GM19328 (cell line): Measurements from ENCODE around the gene PELI3.
"Not testable (repeated sequence)": the region's sequence is repeated elsewhere in the genome, so short reads cannot be mapped to it uniquely, and the experiment has no call there.

Experiments
- ATAC-seq: cut with Tn5 transposase; IDR thresholded peaks from one replicate; pipeline ENCODE4 v1.9.1; 2021; ENCODE audit warnings: mild to moderate bottlenecking, moderate library complexity; ENCODE audit not compliant: unreplicated experiment

PELI3 gene

DNA sequence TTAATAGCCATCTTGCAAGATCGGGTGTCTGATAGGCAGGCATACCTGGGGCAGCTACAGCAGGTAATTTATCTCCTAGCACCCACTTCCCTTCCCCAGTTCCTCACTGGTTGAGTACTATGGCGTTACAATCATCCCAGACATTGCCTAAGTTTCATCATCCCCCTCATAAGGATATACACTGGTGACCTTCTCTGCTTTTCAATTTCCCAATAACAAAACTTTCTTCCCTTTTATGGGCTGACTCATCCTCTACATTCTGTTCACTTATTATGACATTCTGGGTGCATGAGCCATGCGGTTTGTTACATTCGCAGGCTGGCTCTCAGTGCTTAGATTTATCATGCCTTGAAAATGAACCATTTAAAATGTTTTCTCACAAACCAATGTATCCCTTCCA, 23.1 kb upstream of the PELI3 start:
- no peak for ATAC-seq

DNA sequence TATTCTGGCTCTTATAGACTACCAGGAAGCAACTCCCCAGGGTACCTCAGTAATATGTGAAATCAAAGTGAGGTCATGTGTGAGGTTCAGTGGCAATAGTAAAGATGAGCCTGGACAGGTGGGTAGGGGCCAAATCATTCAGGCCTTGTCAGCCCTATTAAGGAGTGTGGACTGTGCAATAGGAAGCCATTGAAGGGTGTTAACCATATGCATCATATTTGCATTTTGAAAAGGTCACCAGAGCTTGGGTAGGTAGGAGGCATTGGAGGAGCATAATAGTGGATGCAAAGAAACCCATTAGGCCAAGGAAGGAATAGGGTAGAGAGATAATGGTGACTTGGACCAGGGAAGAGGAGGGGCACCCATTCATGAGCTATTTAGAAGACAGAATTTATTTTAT, 19.7 kb upstream of the PELI3 start:
- ATAC-seq = no peak

DNA sequence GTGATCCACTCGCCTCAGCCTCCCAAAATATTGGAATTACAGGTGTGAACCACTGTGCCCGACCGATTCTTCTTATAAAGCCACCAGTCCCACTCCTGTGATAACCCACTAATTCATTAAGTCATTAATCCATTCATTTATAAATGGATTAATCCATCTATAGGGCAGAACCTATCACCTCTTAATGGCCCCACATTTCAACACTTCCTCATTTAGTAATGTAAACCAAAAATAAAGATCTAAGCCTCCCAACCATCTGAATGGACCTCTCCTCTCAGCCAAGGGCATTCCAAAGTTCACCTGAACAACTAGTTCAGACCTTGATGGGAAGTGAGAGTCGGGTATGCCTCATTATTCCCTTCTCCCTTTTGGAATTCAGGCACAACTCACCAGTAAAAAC, 18.2 kb upstream of the PELI3 start:
- ATAC-seq = no peak

DNA sequence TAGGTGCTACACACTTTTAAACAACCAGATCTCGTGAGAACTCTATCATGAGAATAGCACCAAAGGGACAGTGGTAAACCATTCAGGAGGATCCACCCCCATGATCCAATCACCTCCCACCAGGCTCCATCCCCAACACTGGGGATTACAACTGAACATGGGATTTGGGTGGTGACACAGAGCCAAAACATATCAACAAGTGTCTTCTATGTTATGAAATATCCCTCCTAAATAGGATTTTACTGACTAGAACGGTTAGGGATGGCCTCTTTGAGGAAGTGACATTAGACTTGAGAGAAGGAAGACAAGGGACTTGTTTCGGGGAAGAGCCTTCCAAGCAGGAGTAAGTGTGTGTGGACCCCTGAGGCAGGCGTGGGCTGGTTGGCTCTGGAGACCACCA, 16.1 kb upstream of the PELI3 start:
- ATAC-seq = no peak

DNA sequence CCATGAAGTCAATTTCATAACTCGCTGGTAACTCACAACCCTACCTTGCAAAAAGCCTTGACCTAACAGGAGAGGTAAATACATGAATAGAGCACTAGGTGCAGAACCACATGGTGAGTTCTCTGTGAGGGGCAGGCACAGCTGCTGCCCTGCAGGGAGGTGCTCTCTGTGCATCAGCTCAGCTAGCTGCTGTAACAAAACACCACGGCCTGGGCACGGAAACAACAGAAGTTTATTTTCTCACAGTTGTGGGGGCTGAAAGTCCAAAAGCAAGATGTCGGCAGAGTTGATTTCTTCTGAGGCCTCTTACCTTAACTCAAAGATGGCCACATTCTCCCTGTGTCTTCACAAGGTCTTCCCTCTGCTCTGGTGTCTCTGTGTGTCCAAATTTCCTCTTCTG, 15.0 kb upstream of the PELI3 start:
- no peak for ATAC-seq

DNA sequence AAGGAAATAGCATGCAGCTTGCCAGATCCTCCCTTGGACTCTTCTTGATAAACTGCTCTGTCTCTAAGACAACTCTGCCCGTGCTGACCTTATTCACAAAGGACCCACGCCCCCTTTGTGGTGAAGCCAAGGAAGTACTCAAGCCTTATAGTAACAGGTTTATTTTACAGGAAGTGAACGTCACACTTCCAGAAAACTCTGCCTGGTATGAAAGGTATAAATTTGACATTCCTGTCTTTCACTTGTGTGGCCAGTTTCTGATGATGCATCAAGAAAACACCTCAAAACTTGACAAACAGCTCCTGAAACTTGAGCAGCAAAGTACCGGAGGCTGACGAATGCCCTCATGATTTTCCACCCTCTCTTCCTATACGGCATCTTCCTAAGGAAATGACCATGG, 12.5 kb upstream of the PELI3 start:
- ATAC-seq = no peak

DNA sequence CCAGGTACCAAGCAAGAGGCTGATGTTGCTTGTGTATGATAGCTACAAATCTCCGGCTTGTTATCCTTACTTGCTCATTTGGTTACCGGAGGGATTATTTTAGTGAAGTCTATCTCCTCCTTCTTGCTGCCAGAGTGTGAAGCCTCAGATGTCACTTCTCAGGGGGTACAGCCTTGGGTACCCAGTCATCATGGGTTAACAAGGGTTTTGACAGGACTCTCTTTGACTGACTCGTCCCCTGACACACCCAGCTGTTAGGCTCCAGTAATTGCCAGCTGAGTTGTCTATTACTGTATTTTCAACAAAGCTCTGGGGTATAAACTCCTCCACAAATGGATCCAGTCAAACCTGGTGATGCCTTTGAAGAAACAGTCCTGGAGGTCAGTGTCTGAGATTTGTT, 11.9 kb upstream of the PELI3 start:
- no peak for ATAC-seq

DNA sequence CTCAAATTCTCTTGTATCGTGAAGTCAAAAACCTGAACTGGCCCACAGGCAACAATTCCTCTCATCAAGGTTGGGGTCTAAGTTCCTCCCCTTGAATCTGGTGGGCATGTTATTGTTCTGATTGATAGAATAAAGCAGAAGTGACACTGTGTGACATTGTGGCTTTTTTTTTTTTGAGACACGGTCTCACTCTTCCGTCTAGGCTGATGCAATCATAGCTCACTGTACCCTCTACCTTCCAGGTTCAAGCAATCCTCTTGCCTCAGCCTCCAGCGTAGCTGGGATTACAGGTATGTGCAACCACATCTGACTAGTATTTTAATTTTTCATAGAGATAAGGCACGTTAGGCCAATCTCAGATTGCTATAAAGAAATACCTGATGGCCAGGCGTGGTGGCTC, 8.9 kb upstream of the PELI3 start:
- ATAC-seq = no peak

DNA sequence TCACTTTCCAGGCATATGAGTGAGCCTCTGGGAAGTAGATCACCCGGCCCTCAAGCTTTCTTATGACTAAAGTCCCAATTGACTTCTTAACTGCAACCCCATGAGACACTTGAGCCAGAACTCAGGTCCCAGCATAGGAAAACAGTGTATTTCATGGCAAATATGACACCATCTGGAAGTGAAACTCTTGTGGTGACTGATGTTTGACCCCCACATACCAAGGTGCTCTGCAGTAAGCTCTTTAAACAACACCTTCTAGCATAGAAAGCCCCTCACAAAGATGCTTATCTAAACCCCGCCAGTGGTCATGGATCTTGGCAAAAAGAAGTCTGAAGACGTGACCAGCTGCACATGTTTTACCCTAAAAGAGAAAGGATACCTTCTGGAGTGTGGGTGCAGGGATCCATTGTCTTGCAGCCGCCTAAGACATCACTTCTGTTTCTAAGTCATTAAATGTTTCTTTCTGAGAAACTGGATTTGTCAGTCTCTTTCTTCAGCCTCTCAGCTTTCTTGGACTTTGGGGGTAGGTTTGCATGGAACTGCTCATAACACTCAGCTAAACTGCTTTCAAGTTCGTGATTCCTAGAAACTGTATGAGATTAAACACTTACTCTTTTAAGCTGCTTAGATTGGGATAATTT, 7.4 kb upstream of the PELI3 start:
- ATAC-seq = no peak

DNA sequence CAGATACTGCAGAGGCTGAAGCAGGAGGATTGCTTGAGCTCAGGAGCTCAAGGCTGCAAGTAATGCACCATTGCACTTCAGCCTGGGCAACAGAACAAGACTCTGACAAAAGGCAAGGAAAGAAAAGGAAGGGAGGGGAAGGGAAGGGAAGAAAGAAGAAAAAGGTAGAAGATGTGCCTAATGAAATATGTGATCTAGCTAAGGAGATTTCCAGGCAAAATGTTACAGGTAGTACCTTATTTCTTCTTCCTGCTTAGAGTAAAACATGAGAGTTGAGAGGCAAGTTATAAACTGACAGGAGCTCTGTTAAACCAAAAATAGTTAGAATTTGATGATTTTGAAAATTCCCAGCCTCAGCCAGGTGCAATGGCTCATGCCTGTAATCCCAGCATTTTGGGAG, 4.7 kb upstream of the PELI3 start:
- no peak for ATAC-seq

DNA sequence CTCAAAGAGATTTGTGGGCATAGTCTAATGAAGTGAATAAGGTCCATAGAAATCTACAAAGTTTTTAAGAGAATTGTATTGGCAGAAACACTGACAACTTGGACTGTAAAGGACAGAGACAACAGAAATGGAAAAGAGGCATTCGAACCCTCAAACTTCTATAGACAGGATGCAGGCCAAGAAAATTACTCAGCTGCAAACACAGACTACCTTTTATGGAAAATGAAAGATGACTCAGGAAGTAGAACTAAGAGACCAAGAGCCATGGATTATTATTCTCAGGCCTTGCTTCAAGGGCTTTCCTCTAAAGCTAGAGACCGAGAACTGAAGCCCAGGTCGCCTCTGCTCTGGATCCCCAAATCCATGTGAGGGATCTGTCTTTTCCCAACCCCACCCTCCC, 3.8 kb upstream of the PELI3 start:
- ATAC-seq = no peak

DNA sequence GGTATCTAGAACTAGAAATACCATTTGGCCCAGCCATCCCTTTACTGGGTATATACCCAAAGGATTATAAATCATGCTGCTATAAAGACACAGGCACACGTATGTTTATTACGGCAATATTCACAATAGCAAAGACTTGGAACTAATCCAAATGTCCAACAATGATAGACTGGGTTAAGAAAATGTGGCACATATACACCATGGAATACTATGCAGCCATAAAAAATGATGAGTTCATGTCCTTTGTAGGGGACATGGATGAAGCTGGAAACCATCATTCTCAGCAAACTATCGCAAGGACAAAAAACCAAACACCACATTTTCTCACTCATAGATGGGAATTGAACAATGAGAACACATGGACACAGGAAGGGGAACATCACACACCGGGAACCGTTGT, 2.6 kb upstream of the PELI3 start:
- not testable (repeated sequence) for ATAC-seq

DNA sequence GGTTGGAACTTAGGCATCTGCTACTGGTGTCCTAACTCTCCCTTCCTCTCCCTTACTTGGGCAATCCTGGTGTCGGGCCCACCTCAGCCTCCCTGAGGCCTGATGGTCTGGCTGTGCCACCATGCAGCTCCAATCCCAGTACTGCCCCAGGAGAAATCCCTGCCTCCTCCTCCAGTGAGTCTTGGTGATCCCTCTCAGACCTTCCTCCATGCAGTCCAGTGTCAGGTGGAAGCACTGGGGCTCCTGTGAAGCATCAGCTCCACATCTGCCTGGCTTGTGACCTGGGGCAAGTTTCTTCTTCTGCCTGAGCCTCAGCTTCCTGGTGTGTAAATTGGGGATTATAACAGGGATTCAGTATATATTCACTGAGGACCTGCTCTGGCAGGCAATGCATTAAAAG, 1.8 kb upstream of the PELI3 start:
- no peak for ATAC-seq

DNA sequence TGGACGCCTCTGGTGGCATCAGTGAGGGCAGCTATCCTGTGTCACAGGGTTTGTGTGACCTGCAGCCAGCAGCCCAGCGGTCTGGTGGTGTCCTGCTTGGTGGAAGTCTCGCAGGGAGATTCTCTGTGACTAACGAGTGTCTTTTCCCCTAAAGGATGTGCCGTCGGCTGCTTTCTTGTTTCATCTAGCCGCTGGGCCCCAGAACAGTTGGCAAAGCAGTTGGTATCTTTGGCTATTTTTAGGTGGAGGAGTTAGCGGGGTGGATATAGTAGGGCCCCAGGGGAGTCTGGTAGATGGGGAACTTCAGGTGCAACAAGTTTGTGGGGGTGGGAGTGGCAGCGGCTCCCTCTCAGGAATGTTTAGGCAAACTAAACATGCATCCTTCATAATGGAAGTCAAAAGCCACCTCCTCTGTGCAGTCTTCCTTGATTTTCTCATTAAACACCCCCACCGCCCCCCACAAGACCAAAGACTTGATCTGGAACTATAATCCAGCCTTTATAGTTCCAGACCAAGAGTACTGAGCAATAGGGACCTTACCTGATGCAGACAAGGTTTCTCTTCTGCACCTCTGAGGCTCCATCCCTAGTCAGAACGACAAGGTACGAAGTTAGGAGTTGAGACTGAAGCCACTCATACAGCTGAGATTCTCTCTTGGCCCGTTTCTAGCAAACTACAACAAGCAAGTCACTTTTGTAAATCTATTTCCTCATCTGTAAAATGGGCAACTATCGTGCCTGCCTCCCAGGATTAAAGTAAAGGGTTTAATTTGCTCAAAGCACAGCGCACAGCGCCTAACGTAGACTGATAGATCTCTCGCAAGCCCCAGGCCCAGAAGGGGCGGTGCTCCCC, 1.1 kb upstream of the PELI3 start:
- no peak for ATAC-seq

DNA sequence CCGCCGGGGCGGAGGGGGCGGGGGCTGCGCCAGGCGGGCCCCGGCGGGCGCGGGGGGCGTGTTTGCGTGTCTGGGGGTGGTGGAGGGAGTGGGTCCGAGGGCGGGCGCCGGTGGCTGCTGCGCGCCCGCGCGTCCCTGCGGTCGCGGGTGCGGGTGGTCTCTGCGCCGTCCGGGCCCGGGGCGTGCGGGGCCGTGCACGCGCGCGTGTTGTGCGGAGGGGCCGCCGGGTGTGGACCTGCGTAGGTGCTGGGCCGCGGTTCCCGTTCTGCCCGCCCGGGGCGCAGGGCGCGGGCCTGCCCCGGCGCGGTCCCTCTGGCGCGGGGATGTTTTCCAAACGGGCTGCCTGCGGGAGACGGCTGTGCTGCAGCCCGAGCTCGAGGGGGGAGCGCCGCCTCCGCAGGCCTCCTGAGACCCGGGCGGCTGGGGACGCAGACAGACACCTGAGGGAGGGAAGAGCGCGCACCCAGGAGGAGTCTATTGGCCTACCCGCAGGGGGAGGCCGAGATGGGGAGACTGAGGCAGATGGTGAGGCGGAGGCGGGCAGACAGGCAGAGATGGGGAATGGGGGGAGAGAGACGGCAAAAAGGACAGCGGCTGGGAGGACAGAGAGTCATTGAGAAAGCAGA, 442 bp downstream of the PELI3 start:
- peak; percentile 24 for ATAC-seq

DNA sequence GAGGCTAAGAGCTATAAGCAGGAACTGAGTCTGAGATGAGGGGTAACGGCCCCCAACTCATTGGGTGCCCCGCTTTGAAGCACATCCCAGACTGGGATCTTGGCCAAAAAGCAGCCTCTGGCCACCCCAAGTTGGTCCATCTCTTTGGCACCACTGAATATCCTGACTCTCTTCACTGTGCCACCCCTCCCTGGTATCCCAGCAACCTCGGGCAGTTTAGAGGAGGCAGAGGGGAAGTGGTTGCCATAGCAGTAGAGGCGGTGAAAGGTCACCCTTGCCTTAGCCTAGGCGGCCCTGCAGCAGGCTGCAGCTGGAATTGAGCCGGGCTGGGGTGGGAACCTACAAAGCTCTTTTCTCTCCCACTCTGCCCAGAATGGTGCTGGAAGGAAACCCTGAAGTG, 1.1 kb downstream of the PELI3 start:
- ATAC-seq = no peak

DNA sequence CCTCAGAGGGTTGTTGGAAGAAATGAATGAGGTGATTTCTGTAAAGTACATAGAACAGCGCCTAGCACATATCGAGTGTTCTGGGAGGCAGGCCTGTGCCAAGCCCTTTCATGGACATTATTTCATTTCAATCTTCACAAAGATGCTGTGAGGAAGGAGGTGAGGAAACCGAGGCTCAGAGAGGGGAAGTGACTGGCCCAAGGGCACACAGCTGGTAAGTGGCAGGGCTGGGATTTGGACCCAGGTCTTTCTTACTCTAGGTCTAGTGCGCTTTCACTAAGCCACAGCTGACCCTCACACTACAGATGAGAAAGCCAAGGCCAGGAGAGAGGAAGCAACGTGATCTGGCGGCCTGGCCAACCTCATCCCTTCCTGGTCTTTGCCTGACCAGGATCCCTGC, 2.0 kb downstream of the PELI3 start:
- no peak for ATAC-seq

DNA sequence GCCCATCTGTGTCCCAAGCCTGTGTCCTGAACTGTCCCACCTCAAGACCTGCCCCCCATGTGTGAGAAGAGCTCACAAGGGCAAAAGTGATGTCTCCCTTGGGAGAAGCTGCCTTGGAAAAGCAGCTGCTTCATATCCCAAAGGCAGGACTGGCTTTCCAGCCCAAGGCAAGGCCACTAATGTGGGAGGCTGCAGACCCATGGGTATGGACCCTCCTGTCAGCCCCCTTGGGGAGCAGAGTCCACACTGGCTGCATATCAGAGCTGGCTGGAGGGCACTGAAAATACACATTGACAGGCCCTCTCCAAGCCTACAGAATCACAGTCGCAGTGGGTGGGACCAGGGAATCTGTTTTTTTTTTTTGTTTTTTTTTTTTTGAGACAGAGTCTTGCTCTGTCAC, 2.7 kb downstream of the PELI3 start:
- ATAC-seq = no peak

DNA sequence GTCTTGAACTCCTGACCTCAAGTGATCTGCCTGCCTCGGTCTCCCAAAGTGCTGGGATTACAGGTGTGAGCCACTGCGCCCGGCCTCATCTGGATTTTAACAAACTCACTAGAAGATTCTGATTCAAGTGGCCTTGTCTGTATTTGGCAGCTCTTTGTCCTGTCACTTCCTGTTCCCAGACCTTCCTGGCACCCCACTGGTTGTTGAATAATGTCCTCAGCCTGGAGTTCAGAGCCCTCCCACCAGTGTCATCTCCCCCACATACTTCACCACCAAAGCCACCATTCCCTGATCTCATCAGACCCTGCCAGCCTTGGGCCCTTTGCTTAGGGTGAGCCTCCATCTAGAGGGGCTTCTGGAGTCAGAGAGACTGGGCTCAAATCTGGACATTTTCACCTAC, 3.3 kb downstream of the PELI3 start:
- no peak for ATAC-seq

DNA sequence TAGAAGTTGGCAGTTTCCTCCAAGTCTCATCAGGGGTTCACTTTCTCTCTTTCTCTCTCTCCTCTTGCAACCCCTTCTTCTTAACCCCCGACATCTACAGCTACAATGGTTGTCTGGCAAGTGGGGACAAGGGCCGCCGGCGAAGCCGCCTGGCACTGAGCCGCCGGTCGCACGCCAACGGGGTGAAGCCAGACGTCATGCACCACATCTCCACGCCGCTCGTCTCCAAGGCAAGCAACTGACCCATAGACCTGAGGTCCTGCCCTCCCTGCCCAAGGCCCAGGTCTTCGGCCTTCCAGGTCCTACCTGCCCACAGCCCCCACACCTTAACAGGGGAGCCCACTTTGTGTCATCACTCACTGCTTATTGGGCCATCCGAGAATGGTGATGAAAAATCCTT, 4.4 kb downstream of the PELI3 start:
- ATAC-seq = no peak

DNA sequence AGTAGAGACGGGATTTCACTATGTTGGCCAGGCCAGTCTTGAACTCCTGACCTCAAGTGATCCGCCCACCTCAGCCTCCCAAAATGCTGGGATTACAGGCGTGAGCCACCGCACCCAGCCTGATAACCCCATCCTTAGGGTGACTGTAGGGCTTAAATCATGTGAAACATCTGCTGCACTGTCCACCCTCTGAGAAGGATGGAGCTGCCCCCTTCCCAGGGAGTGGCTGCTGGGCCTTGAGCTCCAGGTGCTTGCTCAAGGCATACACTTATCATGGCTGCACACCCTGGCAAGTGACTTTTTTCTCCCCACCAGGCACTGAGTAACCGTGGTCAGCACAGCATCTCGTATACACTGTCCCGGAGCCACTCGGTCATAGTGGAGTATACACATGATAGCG, 5.3 kb downstream of the PELI3 start:
- no peak for ATAC-seq

DNA sequence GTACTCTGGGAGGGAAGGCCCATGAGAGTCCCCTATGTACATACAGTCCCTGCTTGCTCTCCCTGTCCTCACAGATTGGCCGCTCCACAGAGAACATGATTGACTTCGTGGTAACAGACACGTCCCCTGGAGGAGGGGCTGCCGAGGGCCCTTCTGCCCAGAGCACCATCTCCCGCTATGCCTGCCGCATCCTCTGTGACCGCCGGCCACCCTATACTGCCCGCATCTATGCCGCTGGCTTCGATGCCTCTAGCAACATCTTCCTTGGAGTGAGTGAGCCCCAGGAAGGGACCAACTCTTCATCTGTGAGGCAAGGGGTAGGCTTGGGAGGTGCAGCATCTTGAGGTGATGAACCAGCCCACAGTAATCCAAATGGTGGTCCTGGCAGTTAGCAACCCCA, 6.5 kb downstream of the PELI3 start:
- ATAC-seq = no peak
